A549 (cell line): ENCODE measurements around the gene KCNK6.

Experiments
- BHLHE40 ChIP-seq: IDR thresholded peaks from 2 replicates; pipeline ENCODE4 v1.6.1; 2012; ENCODE audit warnings: low read depth, low read length, inconsistent platforms
- CEBPB ChIP-seq, 2 experiments: fragments of >200 bp in 1 of 2; sonication (Bioruptor Twin) in 1 of 2; formaldehyde crosslinking in 1 of 2; IDR thresholded peaks; 2 replicates each; pipeline ENCODE4 v1.6.1; 2012 to 2016
- EHF ChIP-seq: fragments of 250-450 bp; sonication (Bioruptor Pico); IDR thresholded peaks from 2 replicates; pipeline ENCODE4 v1.5.0; 2020; ENCODE audit warnings: mild to moderate bottlenecking
- EP300 ChIP-seq, 2 experiments: fragments of >200 bp; sonication (Bioruptor Twin); formaldehyde crosslinking; IDR thresholded peaks; 2 replicates in 1 of 2; 3 replicates in 1 of 2; pipeline ENCODE4 v1.6.1; 2016 to 2017
- FOSB ChIP-seq: fragments of 250-450 bp; sonication (Bioruptor Pico); IDR thresholded peaks from 2 replicates; pipeline ENCODE4 v1.5.0; 2020; ENCODE audit warnings: mild to moderate bottlenecking, moderate library complexity
- HDAC2 ChIP-seq: fragments of 200-600 bp; sonication (generic); IDR thresholded peaks from 2 replicates; pipeline ENCODE4 v1.6.1; 2016
- JUNB ChIP-seq: fragments of >200 bp; sonication (Bioruptor Twin); formaldehyde crosslinking; IDR thresholded peaks from 2 replicates; pipeline ENCODE4 v1.6.1; 2016
- KDM1A ChIP-seq: fragments of 200-600 bp; sonication (generic); IDR thresholded peaks from 2 replicates; pipeline ENCODE4 v1.6.1; 2016; ENCODE audit warnings: low read depth, mild to moderate bottlenecking
- POLR2A ChIP-seq: IDR thresholded peaks from 2 replicates; pipeline ENCODE4 v1.6.1; 2012; ENCODE audit warnings: mild to moderate bottlenecking, low read length
- POLR2AphosphoS2 ChIP-seq: conservative IDR thresholded peaks from 2 replicates; pipeline ENCODE4 v1.6.1; 2012; ENCODE audit warnings: low read length, improper control_type of control experiment, inconsistent platforms
- RAD21 ChIP-seq, 2 experiments: fragments of >200 bp in 1 of 2; sonication (Bioruptor Twin) in 1 of 2; formaldehyde crosslinking in 1 of 2; IDR thresholded peaks in 1 of 2; conservative IDR thresholded peaks in 1 of 2; 2 replicates in 1 of 2; 3 replicates in 1 of 2; pipeline ENCODE4 v1.6.1; 2012 to 2018; ENCODE audit warnings: inconsistent platforms in 1 of 2
- TF ChIP-seq, protein P1 (sequence below): fragments of >200 bp; sonication (Bioruptor Twin); formaldehyde crosslinking; IDR thresholded peaks from 3 replicates; pipeline ENCODE4 v1.5.1; 2016
- TF ChIP-seq, protein P2 (sequence below): IDR thresholded peaks from 2 replicates; pipeline ENCODE4 v1.6.1; 2012

DNA sequence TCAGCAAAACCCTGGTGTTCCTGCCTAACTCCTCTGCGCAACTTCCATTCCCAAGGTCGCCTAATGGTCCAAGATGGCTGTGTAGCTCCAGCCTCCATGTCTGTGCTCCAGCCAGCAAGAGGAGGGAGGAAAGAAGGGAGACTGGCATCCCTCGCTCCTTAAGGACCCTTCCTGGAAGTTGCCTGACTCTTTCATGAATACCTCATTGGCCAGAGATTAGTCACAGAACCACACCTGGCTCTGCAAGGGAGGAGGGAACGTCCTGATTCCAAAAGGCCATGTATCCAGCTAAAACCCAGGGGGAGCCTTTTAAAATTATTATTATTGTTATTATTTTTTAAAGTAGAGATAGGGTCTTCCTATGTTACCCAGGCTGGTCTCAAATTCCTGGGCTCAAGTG, 4.8 kb downstream of the KCNK6 start:
- no peak for TF ChIP-seq POLR2A
- no peak for TF ChIP-seq POLR2AphosphoS2
- no peak for TF ChIP-seq HDAC2
- no peak for TF ChIP-seq EP300 (IDR thresholded peaks at IDR 0.05)
- no peak for TF ChIP-seq BHLHE40
- TF ChIP-seq CEBPB (IDR thresholded peaks at IDR 0.05), result no peak
- TF ChIP-seq FOSB (CRISPR knock-in tag), result no peak
- no peak for TF ChIP-seq EHF (CRISPR knock-in tag)
- TF ChIP-seq, protein P1, sequence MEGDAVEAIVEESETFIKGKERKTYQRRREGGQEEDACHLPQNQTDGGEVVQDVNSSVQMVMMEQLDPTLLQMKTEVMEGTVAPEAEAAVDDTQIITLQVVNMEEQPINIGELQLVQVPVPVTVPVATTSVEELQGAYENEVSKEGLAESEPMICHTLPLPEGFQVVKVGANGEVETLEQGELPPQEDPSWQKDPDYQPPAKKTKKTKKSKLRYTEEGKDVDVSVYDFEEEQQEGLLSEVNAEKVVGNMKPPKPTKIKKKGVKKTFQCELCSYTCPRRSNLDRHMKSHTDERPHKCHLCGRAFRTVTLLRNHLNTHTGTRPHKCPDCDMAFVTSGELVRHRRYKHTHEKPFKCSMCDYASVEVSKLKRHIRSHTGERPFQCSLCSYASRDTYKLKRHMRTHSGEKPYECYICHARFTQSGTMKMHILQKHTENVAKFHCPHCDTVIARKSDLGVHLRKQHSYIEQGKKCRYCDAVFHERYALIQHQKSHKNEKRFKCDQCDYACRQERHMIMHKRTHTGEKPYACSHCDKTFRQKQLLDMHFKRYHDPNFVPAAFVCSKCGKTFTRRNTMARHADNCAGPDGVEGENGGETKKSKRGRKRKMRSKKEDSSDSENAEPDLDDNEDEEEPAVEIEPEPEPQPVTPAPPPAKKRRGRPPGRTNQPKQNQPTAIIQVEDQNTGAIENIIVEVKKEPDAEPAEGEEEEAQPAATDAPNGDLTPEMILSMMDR, result no peak
- TF ChIP-seq KDM1A, result no peak
- TF ChIP-seq JUNB, result no peak
- TF ChIP-seq, protein P2, sequence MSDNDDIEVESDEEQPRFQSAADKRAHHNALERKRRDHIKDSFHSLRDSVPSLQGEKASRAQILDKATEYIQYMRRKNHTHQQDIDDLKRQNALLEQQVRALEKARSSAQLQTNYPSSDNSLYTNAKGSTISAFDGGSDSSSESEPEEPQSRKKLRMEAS, result no peak
- no peak for TF ChIP-seq RAD21 (conservative IDR thresholded peaks at IDR 0.05 in 1 of 2, IDR thresholded peaks at IDR 0.05 in 1 of 2)
